HTR-8/SVneo (cell line): ENCODE results near the gene PKP1.
A peak's percentile ranks its signal among the peaks of the same experiment; 100 is the strongest.

Experiments
- DNase-seq: peaks from one replicate; pipeline ENCODE4 v3.0.0; 2011; ENCODE audit warnings: low spot score, mixed read lengths; ENCODE audit not compliant: insufficient read length
- FAIRE-seq: peaks from 2 replicates; lab custom pipeline; 2011; peaks lifted over from hg19 to GRCh38; lab: Jason Lieb, UNC

PKP1 gene

GRCh38 chr1:201360486-201360885 is 77.2 kb downstream of the PKP1 start:
- no peak for FAIRE-seq
- DNase-seq: no peak

GRCh38 chr1:201360901-201361651 is 77.8 kb downstream of the PKP1 start:
- no peak for FAIRE-seq

GRCh38 chr1:201361652-201362504 is 78.6 kb downstream of the PKP1 start:
- FAIRE-seq: peak; percentile 90
- DNase-seq: peak; percentile 82

More at GRCh38 chr1:201360901-201361651, 77.8 kb downstream of the PKP1 start:
- DNase-seq: no peak

GRCh38 chr1:201362906-201363305 is 79.6 kb downstream of the PKP1 start:
- DNase-seq (no peak), FAIRE-seq (no peak)

- no peak for FAIRE-seq
- DNase-seq: no peak
Observed at GRCh38 chr1:201363467-201363866, 80.2 kb downstream of the PKP1 start.

- no peak for DNase-seq
- FAIRE-seq: no peak
Observed at GRCh38 chr1:201364808-201365105, 81.5 kb downstream of the PKP1 start.

GRCh38 chr1:201365251-201365650 is 81.9 kb downstream of the PKP1 start:
- FAIRE-seq (no peak), DNase-seq (no peak)

GRCh38 chr1:201366696-201367095 is 83.4 kb downstream of the PKP1 start:
- DNase-seq (no peak), FAIRE-seq (no peak)

- FAIRE-seq (no peak), DNase-seq (no peak)
Observed at GRCh38 chr1:201369209-201369608, 85.9 kb downstream of the PKP1 start.

GRCh38 chr1:201370500-201370899 is 87.2 kb downstream of the PKP1 start:
- DNase-seq: no peak
- no peak for FAIRE-seq

- FAIRE-seq (no peak), DNase-seq (no peak)
Observed at GRCh38 chr1:201371276-201371675, 88.0 kb downstream of the PKP1 start.

- no peak for DNase-seq
- peak; percentile 46 for FAIRE-seq
Observed at GRCh38 chr1:201371792-201372191, 88.5 kb downstream of the PKP1 start.

- FAIRE-seq: peak; percentile 26
Observed at GRCh38 chr1:201374364-201374763, 91.1 kb downstream of the PKP1 start.

GRCh38 chr1:201375169-201375568 is 91.9 kb downstream of the PKP1 start:
- DNase-seq (no peak), FAIRE-seq (no peak)

More at GRCh38 chr1:201374364-201374763, 91.1 kb downstream of the PKP1 start:
- no peak for DNase-seq

- DNase-seq (no peak), FAIRE-seq (no peak)
Observed at GRCh38 chr1:201376107-201376463, 92.8 kb downstream of the PKP1 start.

GRCh38 chr1:201376464-201377374 is 93.4 kb downstream of the PKP1 start:
- FAIRE-seq (peak; percentile 87), DNase-seq (peak; percentile 96)

GRCh38 chr1:201377611-201378092 is 94.3 kb downstream of the PKP1 start, which contains the start of gene TNNT2:
Gene TNNT2, minus strand, starts transcription at chr1:201377680. Its CDS starts 4,426 bp downstream, at chr1:201373254.
- no peak for FAIRE-seq
- no peak for DNase-seq

- FAIRE-seq (no peak), DNase-seq (no peak)
Observed at GRCh38 chr1:201378804-201379203, 95.5 kb downstream of the PKP1 start.

GRCh38 chr1:201379733-201380242 is 96.5 kb downstream of the PKP1 start:
- FAIRE-seq (no peak), DNase-seq (no peak)

GRCh38 chr1:201381130-201381529 is 97.8 kb downstream of the PKP1 start:
- DNase-seq (no peak), FAIRE-seq (no peak)
